HG02840 (cell line): ENCODE results near the gene ENKUR.

Experiments used
- ATAC-seq: cut with Tn5 transposase; IDR thresholded peaks from one replicate; pipeline ENCODE4 v1.9.1; 2021; ENCODE audit warnings: mild to moderate bottlenecking, moderate library complexity, moderate number of reproducible peaks; ENCODE audit not compliant: unreplicated experiment, low FRiP score

The ENKUR gene

GRCh38 chr10:25015828-25016375 is at the start of gene ENKUR:
TSS of gene ENKUR (minus strand) at chr10:25016158. CDS start at chr10:25015936, 222 bp downstream.
- ATAC-seq: peak; percentile 62

- no peak for ATAC-seq
These were observed 48.4 kb upstream of the ENKUR start for GRCh38 chr10:25064401-25064800.

GRCh38 chr10:25063644-25064043 is 47.7 kb upstream of the ENKUR start:
- no peak for ATAC-seq

- no peak for ATAC-seq
These were observed 47.2 kb upstream of the ENKUR start for GRCh38 chr10:25063157-25063556.

GRCh38 chr10:25061711-25062449 is 45.9 kb upstream of the ENKUR start:
- ATAC-seq: no peak

- ATAC-seq: no peak
These were observed 45.2 kb upstream of the ENKUR start for GRCh38 chr10:25061125-25061524.

- no peak for ATAC-seq
These were observed 44.0 kb upstream of the ENKUR start for GRCh38 chr10:25059990-25060389.

GRCh38 chr10:25057886-25058285 is 41.9 kb upstream of the ENKUR start:
- ATAC-seq: no peak

- ATAC-seq: no peak
These were observed 40.8 kb upstream of the ENKUR start for GRCh38 chr10:25056726-25057125.

GRCh38 chr10:25052012-25052411 is 36.1 kb upstream of the ENKUR start:
- no peak for ATAC-seq

- no peak for ATAC-seq
These were observed 34.4 kb upstream of the ENKUR start for GRCh38 chr10:25050402-25050801.

GRCh38 chr10:25049966-25050365 is 34.0 kb upstream of the ENKUR start:
- ATAC-seq: no peak

GRCh38 chr10:25048450-25048849 is 32.5 kb upstream of the ENKUR start:
- no peak for ATAC-seq

- ATAC-seq: no peak
These were observed 31.8 kb upstream of the ENKUR start for GRCh38 chr10:25047591-25048301.

GRCh38 chr10:25047088-25047487 is 31.1 kb upstream of the ENKUR start:
- ATAC-seq: no peak

GRCh38 chr10:25046641-25047040 is 30.7 kb upstream of the ENKUR start:
- ATAC-seq: no peak

GRCh38 chr10:25039531-25039930 is 23.6 kb upstream of the ENKUR start:
- no peak for ATAC-seq

GRCh38 chr10:25038325-25038724 is 22.4 kb upstream of the ENKUR start:
- ATAC-seq: no peak

GRCh38 chr10:25036381-25036780 is 20.4 kb upstream of the ENKUR start:
- no peak for ATAC-seq

GRCh38 chr10:25029519-25029918 is 13.6 kb upstream of the ENKUR start:
- ATAC-seq: no peak

- ATAC-seq: no peak
These were observed 12.8 kb upstream of the ENKUR start for GRCh38 chr10:25028711-25029110.

- ATAC-seq: no peak
These were observed 10.5 kb upstream of the ENKUR start for GRCh38 chr10:25026463-25026862.
